Neural progenitor cell (in vitro differentiated cells): ENCODE measurements around the gene CENPH. TPM values are rescaled to one million over a fixed set of nuclear protein-coding genes. Genes with fewer than 3 reads are reported as not detected.
"Not testable (repeated sequence)": the region's sequence is repeated elsewhere in the genome, so short reads cannot be mapped to it uniquely, and the experiment has no call there.

Source experiments
- DNase-seq: peaks from one replicate; pipeline ENCODE4 v3.0.0-alpha.2; 2016; ENCODE audit warnings: low spot score
- H2AFZ ChIP-seq: fragments of 200-600 bp; sonication (generic); replicated peaks from 2 replicates; pipeline ENCODE4 v1.6.1; 2016; ENCODE audit warnings: antibody characterized with exemption
- H3F3A ChIP-seq: fragments of 200-600 bp; sonication (generic); 2 replicates; pipeline ENCODE4 v1.6.1; 2016; ENCODE audit warnings: antibody characterized with exemption, low read depth
- H3K27ac ChIP-seq: fragments of 200-600 bp; sonication (generic); 2 replicates; pipeline ENCODE4 v1.5.1; 2016; ENCODE audit warnings: mild to moderate bottlenecking
- H3K27me3 ChIP-seq: fragments of 200-600 bp; sonication (generic); 2 replicates; pipeline ENCODE4 v1.6.1; 2016; ENCODE audit warnings: mild to moderate bottlenecking, moderate library complexity
- H3K36me3 ChIP-seq: fragments of 200-600 bp; sonication (generic); 2 replicates; pipeline ENCODE4 v1.5.1; 2016
- H3K4me1 ChIP-seq: fragments of 200-600 bp; sonication (generic); 2 replicates; pipeline ENCODE4 v1.6.1; 2016; ENCODE audit warnings: mixed run types
- H3K4me2 ChIP-seq: fragments of 200-600 bp; sonication (generic); 2 replicates; pipeline ENCODE4 v1.6.1; 2016
- H3K4me3 ChIP-seq: fragments of 200-600 bp; sonication (generic); 2 replicates; pipeline ENCODE4 v1.5.1; 2016
- H3K79me2 ChIP-seq: fragments of 200-600 bp; sonication (generic); 2 replicates; pipeline ENCODE4 v1.6.1; 2016; ENCODE audit warnings: low read depth
- H3K9ac ChIP-seq: fragments of 200-600 bp; sonication (generic); 2 replicates; pipeline ENCODE4 v1.6.1; 2016
- H3K9me3 ChIP-seq: fragments of 200-600 bp; sonication (generic); 2 replicates; pipeline ENCODE4 v1.5.1; 2016; ENCODE audit warnings: low read depth
- H4K20me1 ChIP-seq: fragments of 200-600 bp; sonication (generic); 2 replicates; pipeline ENCODE4 v1.6.1; 2016; ENCODE audit warnings: low read depth
- H3K27ac Mint-ChIP-seq: 3 replicates; pipeline ENCODE4 v1.8.0; 2021; ENCODE audit warnings: mixed read lengths
- H3K27me3 Mint-ChIP-seq: 2 replicates; pipeline ENCODE4 v1.8.0; 2022; ENCODE audit warnings: low read depth, mild to moderate bottlenecking, inconsistent platforms, moderate library complexity, mixed read lengths; ENCODE audit not compliant: insufficient read depth
- H3K36me3 Mint-ChIP-seq: 3 replicates; pipeline ENCODE4 v1.8.0; 2021; ENCODE audit warnings: mixed read lengths
- H3K4me1 Mint-ChIP-seq: 3 replicates; pipeline ENCODE4 v1.8.0; 2021; ENCODE audit warnings: mixed read lengths
- H3K4me3 Mint-ChIP-seq: 3 replicates; pipeline ENCODE4 v1.8.0; 2021; ENCODE audit warnings: mild to moderate bottlenecking, moderate library complexity, mixed read lengths
- H3K9me3 Mint-ChIP-seq: 3 replicates; pipeline ENCODE4 v1.8.0; 2020; ENCODE audit warnings: mixed read lengths
- CTCF ChIP-seq: fragments of 200-600 bp; sonication (generic); IDR thresholded peaks from 2 replicates; pipeline ENCODE4 v1.5.1; 2017; ENCODE audit warnings: antibody characterized with exemption, mild to moderate bottlenecking
- EZH2 ChIP-seq: fragments of 200-600 bp; sonication (generic); IDR thresholded peaks from 2 replicates; pipeline ENCODE4 v1.6.1; 2017; ENCODE audit warnings: antibody characterized with exemption, mild to moderate bottlenecking, moderate library complexity
- EZH2phosphoT487 ChIP-seq: fragments of 200-600 bp; sonication (generic); IDR thresholded peaks from 2 replicates; pipeline ENCODE4 v1.6.1; 2017; ENCODE audit warnings: antibody characterized with exemption
- total RNA-seq: library from RNA; depleted of rRNA; stranded (reverse); fragments of >200 nt; gene quantifications from 2 replicates; pipeline ENCODE4 v1.2.3, GENCODE V29; 2015; ENCODE audit warnings: low replicate concordance

CENPH gene
- total RNA-seq, 1 donor from 2014 or later: 303 TPM

DNA sequence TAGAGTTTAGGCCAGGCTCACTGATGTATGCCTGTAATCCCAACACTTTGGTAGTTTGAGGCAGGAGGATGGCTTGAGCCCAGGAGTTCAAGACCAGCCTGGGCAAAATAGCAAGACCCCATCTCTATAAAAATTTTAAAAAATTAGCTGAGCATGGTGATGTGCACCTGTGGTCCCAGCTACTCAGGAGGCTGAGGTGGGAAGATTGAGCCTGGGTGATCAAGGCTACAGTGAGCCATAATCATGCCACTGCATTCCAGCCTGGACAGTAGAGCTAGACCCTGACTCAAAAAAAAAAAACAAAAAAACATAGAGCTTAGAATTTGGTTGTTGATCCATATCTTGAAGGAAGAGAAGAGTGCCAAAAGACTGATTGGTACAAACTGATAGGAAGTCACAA lies 30.6 kb downstream of the CENPH start:
- Mint-ChIP-seq H3K27me3 (peaks cover 4% of the 10 kb centered on the region), H3K27ac (no peak overlapping the region), H3K4me3 (peak overlapping the region; percentile 21), H3K4me1 (peaks cover 7% of the 10 kb centered on the region), H3K36me3 (peaks cover 8% of the 10 kb centered on the region), H3K9me3 (peaks cover 3% of the 10 kb centered on the region)
- Histone ChIP-seq H3K79me2 (peaks cover 38% of the 10 kb centered on the region), H3K4me3 (no peak overlapping the region), H4K20me1 (no peaks in the 10 kb centered on the region), H2AFZ (no peak overlapping the region), H3K27me3 (no peaks in the 10 kb centered on the region), H3K27ac (no peak overlapping the region), H3K4me1 (no peaks in the 10 kb centered on the region), H3K4me2 (no peak overlapping the region), H3F3A (peaks cover 22% of the 10 kb centered on the region), H3K36me3 (peaks cover 5% of the 10 kb centered on the region), H3K9me3 (no peaks in the 10 kb centered on the region), H3K9ac (no peak overlapping the region)
- no peak for TF ChIP-seq EZH2
- no peak for TF ChIP-seq CTCF
- no peak for DNase-seq

DNA sequence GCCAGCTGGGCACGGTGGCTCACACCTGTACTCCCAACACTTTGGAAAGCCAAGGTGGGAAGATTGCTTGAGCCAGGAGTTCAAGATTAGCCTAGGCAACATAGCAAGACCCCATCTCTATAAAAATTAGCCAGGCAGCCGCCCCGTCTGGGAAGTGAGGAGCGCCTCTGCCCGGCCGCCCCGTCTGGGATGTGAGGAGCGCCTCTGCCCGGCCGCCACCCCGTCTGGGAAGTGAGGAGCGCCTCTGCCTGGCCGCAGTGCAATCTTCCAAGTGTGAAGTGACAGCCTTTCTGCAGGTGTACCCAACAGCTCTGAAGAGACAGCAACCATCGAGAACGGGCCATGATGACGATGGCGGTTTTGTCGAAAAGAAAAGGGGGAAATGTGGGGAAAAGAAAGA lies 31.0 kb downstream of the CENPH start:
- not testable (repeated sequence) for H3K27ac Mint-ChIP-seq, H3K27me3 ChIP-seq, H3K36me3 Mint-ChIP-seq, H3K27ac ChIP-seq, H3K4me3 ChIP-seq, H3K4me2 ChIP-seq, H3K9me3 Mint-ChIP-seq, H3K4me1 ChIP-seq, H2AFZ ChIP-seq, H3K9ac ChIP-seq, H3K4me1 Mint-ChIP-seq, DNase-seq, H3K36me3 ChIP-seq, H3K9me3 ChIP-seq, H4K20me1 ChIP-seq, H3K27me3 Mint-ChIP-seq
- peak overlapping the region; percentile 21 for H3K4me3 Mint-ChIP-seq
- Histone ChIP-seq H3F3A (peaks cover 22% of the 10 kb centered on the region), H3K79me2 (peaks cover 38% of the 10 kb centered on the region)

DNA sequence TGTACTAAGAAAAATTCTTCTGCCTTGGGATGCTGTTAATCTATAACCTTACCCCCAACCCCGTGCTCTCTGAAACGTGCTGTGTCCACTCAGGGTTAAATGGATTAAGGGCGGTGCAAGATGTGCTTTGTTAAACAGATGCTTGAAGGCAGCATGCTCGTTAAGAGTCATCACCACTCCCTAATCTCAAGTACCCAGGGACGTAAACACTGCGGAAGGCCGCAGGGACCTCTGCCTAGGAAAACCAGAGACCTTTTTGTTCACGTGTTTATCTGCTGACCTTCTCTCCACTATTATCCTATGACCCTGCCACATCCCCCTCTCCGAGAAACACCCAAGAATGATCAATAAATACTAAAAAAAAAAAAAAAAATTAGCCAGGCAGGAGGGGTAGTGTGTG lies 31.4 kb downstream of the CENPH start:
- not testable (repeated sequence) for H3K9me3 Mint-ChIP-seq, H3K9ac ChIP-seq, H3K27me3 ChIP-seq, H3K4me3 Mint-ChIP-seq, H3K4me3 ChIP-seq, H3K36me3 Mint-ChIP-seq, H3K27ac Mint-ChIP-seq, H4K20me1 ChIP-seq, H3K9me3 ChIP-seq, H3K27ac ChIP-seq, DNase-seq, H3K27me3 Mint-ChIP-seq, H3K4me1 ChIP-seq, H2AFZ ChIP-seq, H3K4me1 Mint-ChIP-seq, H3K4me2 ChIP-seq, H3K36me3 ChIP-seq
- H3K79me2 ChIP-seq: peaks cover 38% of the 10 kb centered on the region
- peaks cover 22% of the 10 kb centered on the region for H3F3A ChIP-seq

- Histone ChIP-seq H3K9me3 (no peaks in the 10 kb centered on the region), H3K4me1 (no peaks in the 10 kb centered on the region), H3K36me3 (peaks cover 15% of the 10 kb centered on the region), H2AFZ (no peak overlapping the region), H3K4me2 (no peak overlapping the region), H3K4me3 (no peak overlapping the region), H3K27ac (no peak overlapping the region), H4K20me1 (no peaks in the 10 kb centered on the region), H3K9ac (no peak overlapping the region), H3K79me2 (peaks cover 23% of the 10 kb centered on the region), H3F3A (no peaks in the 10 kb centered on the region), H3K27me3 (no peaks in the 10 kb centered on the region)
- no peaks in the 10 kb centered on the region for H3K27me3 Mint-ChIP-seq
- H3K9me3 Mint-ChIP-seq: peaks cover 3% of the 10 kb centered on the region
- no peak for DNase-seq
- no peaks in the 10 kb centered on the region for H3K4me1 Mint-ChIP-seq
- peaks cover 5% of the 10 kb centered on the region for H3K36me3 Mint-ChIP-seq
- TF ChIP-seq CTCF: no peak
- no peak for TF ChIP-seq EZH2phosphoT487
- TF ChIP-seq EZH2: no peak
- H3K27ac Mint-ChIP-seq: no peak overlapping the region
- no peak overlapping the region for H3K4me3 Mint-ChIP-seq
Observed at GRCh38 chr5:69224520-69224919, 35.1 kb downstream of the CENPH start.
